Hematopoietic multipotent progenitor cell treated with erythropoietin and hydrocortisone succinate and interleukin-3 and kit ligand, for 6 days (in vitro differentiated cells): ENCODE measurements around the gene GADD45G.

Experiments used
- DNase-seq: peaks from one replicate; pipeline ENCODE4 v3.0.0-alpha.2; 2015

The GADD45G gene, protein sequence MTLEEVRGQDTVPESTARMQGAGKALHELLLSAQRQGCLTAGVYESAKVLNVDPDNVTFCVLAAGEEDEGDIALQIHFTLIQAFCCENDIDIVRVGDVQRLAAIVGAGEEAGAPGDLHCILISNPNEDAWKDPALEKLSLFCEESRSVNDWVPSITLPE

DNA sequence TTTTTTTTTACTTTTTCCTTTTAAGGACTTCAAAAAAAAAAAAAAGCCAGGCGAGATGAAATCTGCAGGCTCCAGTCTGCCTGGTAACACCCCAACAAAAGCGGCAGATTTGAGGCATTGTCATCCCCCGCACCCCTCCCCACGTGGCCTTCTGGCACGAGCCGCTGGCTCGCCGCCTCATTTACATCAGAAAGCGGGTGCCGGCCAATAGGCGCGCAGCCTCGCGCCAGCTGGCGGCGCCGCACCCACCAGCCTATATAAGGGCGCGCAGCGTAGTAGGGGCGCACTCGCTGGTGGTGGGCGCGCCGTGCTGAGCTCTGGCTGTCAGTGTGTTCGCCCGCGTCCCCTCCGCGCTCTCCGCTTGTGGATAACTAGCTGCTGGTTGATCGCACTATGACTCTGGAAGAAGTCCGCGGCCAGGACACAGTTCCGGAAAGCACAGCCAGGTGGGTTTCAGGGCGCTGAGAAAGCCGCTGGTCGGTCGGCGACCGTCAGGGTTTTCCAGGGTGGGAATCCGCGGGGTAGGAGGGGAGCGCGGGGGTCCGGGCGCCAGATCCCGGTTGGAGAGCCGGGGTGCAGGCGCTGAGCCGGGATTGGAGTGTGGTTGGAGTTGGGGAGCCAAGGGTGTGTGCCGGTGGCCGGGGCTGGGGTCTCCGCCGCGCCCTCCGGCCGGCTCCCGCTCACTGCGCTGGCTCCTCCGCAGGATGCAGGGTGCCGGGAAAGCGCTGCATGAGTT is at the start of gene GADD45G:
TSS of gene GADD45G (plus strand) at position 284 of the 736 bp plus-strand sequence. CDS start at position 394, 110 bp downstream.
- DNase-seq: peak; percentile 96

DNA sequence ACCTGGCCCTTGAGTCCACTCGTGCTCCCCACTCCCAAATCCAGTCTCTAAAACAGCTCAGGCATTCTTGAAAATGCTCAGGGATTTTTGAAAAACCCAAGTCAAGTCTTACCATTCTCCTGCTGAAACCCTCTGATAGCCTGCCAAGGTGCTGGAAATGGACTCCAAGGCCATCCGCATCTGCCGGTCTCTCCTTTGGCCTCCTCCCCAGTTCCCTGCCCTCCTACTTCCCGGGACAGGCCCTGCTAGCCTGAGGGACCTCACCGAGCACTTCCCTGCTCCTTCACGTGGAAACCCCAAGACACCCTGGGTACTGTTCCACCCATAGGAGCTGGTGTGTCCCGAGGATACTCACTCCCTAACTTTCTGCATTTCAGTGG is 49.8 kb upstream of the GADD45G start:
- no peak for DNase-seq

GRCh38 chr9:89555451-89556375 is 49.1 kb upstream of the GADD45G start:
- DNase-seq: peak; percentile 86

GRCh38 chr9:89558196-89558899 is 46.5 kb upstream of the GADD45G start:
- DNase-seq: no peak

- no peak for DNase-seq
These were observed 45.9 kb upstream of the GADD45G start for GRCh38 chr9:89558948-89559347.

DNA sequence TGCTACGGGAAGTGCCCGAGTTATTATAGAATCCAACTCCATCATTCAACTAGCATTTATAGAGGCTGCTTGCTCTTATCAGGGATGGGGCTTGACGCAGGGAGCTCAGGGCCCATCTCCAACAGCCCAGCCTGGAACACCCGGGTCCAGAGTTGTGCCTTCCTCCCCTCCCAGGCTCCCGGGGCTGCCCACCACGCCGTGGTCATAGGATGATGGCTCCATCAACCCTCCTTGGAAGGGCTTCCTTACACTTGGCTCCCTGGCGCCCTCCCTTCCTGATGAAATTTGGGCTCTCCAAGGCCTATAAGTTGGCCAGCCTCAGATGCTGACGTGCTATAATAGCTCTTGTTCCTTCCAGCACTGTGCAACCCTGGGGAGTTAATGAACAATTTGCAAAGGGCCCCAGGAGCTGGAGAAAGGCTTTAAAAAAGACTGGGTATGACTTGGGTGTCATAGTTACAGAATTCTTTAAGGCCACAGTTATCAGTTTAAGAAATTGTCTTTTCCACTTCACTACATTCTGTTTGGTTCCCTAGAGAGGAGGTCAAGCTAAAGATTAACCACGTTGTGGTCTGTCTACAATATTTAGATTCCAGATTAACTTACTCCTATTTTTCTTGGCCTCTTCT is 42.5 kb upstream of the GADD45G start:
- no peak for DNase-seq

GRCh38 chr9:89563571-89564345 is 41.1 kb upstream of the GADD45G start:
- peak; percentile 64 for DNase-seq

- DNase-seq: peak; percentile 64
These were observed 40.4 kb upstream of the GADD45G start for GRCh38 chr9:89564346-89564878.

- no peak for DNase-seq
These were observed 37.2 kb upstream of the GADD45G start for GRCh38 chr9:89567649-89568048.

GRCh38 chr9:89574309-89574708 is 30.5 kb upstream of the GADD45G start:
- DNase-seq: no peak

- peak; percentile 75 for DNase-seq
These were observed 28.4 kb upstream of the GADD45G start for GRCh38 chr9:89576404-89576839.

DNA sequence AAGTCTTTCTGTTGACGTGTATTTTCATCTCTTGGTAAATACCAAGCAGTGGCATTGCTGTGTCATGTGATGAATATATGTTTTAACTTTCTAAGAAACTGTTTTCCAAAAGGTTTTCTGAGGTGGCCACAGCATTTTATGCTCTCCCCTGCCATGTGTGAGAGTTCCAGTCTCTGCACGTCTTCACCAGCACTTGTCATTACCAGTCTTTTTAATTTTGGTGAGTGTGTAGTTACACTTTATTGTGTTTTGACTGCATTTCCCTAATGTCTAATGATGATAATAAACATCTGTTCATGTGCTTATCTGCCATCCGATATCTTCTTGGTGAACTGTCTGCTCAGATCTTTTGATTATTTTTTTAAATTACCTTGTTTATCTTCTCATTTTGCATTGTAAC is 27.4 kb upstream of the GADD45G start:
- no peak for DNase-seq

DNA sequence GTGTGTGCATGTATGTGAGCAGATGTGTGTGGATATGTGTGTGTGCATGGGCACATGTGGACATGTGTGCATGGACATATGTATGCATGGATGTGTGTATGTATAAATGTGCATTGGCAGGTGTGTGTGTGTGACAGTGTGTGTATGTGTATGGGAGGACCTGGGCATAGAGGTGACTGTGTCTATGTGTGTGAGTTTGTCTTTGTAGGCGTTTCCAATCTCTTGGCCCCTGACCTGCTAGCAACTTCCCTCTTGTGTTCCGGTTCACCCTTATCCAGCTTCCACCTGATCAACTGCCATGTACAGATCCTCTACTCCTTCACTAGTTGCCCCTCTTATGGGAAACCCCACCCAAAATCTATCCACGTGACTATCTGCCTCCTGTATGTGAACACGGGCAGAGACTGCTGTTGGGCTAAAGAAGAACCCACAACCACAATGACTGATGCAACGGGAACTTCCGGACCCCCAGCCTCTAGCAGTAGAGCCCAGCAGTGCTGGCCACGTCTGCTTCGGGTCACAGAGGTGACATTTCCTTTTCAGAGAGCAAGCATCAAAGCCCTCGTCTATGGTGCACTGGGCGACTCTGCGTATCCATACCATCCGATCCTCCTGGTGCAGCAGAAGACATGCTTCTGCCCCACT is 24.9 kb upstream of the GADD45G start:
- peak; percentile 74 for DNase-seq

GRCh38 chr9:89586311-89586710 is 18.5 kb upstream of the GADD45G start:
- DNase-seq: no peak

- DNase-seq: no peak
These were observed 16.4 kb upstream of the GADD45G start for GRCh38 chr9:89588271-89588879.

DNA sequence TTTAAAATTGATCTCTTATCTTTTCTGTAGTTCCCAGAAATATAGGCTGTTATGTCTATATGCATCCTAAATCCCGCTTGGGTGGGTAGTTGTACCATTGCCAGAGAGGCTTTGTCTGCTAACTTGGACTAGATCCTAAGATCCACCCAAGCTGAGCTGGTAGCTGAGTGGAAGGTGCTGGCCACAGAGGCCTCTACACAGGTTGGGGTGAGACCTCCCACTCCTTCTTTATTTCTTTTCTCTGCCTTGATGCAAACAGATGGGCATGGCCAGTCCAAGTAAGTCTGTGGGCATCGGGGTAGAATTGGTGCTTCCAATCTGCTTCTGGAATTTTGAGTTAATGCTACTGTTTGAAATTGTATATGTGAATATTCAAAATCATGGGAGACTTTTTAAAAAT is 14.4 kb upstream of the GADD45G start:
- DNase-seq: no peak

DNA sequence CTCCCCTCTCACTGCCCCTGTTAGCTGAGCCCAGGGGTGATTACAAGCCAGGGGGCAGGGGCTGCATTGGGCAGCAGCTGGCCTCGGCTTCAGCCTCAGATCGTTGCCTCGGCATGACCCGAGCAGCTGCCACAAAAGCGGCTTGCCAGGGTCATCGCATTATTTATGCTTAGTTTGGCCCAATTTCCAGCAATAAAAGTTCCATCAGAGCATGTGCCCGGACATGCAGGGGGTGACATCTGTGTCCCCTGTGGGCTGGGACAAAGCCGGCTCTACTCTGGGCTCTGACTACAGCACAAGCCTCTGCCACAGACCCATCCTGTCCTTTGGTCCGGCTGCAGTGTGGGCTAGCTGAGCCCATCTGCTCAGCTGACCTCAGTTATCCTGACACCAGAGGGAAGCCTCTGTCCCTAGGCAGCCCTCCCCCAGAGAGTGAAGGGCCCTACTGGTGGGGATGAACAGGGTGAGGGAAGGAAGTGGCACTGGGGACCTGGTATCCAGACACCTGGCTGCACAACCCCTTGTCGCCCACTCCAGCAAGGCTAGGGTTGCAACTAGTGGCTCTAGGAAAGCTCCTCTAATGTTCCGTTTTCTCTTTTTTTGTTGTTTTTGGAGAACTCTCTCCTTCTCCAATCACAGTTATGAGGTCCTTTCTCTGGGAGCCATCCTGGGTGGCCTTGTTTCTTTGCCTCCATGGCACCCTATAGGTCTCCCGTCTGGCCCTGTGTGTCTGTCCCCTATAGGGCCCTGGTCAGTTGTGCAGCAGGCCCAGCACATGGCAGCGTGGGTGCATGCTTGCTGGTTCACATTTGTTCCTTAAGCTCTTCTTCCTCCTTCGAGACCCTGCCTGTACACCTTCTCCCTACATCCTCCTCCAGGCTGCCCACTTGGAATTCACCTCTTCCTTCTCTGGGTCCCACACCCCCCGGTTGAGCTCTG is 13.3 kb upstream of the GADD45G start:
- no peak for DNase-seq

DNA sequence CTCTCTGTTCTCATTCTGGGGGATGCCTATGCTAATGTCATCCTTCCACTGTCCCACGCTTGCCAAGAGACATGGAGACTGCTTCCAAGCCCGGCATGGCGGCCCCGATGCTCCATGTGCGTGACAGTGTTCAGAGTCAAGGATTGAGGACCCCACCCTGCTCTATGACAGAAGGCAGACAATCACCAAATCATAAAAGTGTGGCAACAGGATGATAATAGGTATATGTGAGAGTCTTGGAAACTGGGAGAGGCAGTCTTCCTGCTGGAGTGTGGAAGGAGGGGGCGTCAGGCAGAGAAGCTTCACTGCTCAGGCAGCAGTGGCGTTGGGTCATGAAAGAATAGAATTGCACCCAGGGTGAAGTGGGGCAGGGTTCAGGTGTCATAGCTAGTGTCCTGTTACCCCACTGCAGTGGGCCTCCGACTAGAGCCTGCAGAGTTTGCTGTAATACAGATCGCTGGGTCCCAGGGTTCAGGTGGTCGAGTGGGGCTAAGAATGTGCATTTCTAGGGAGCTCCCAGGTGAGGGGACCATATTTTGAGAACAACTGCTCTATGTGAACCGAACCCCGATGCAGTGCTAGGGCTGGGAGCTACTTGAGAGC is 12.5 kb upstream of the GADD45G start:
- no peak for DNase-seq
